NCI-H82 treated with DMSO at 0.1 percent for 48 hours (cell line): ENCODE measurements around the gene ZNF594.
"Not testable (repeated sequence)": the region's sequence is repeated elsewhere in the genome, so short reads cannot be mapped to it uniquely, and the experiment has no call there.

Experiments
- DNase-seq: peaks from one replicate; lab custom pipeline; 2025; ENCODE audit not compliant: unreplicated experiment; lab: John Stamatoyannopoulos, UW

The ZNF594 gene

GRCh38 chr17:5191541-5192417, at the start of gene ZNF594:
Gene ZNF594 (minus strand): TSS chr17:5191868. CDS start chr17:5184256, 7,612 bp downstream.
- DNase-seq: peak; percentile 92

GRCh38 chr17:5239769-5240168, 48.1 kb upstream of the ZNF594 start:
- DNase-seq: not testable (repeated sequence)

- DNase-seq: no peak
These were observed 46.7 kb upstream of the ZNF594 start for GRCh38 chr17:5238333-5238732.

GRCh38 chr17:5237541-5238016, 45.9 kb upstream of the ZNF594 start:
- peak; percentile 42 for DNase-seq

- no peak for DNase-seq
These were observed 45.4 kb upstream of the ZNF594 start for GRCh38 chr17:5236938-5237540.

GRCh38 chr17:5234645-5235576, 43.2 kb upstream of the ZNF594 start, which contains the start of gene SCIMP:
Gene SCIMP (minus strand): TSS chr17:5234860. CDS start chr17:5234755, 105 bp downstream.
- no peak for DNase-seq

GRCh38 chr17:5233492-5233891, 41.8 kb upstream of the ZNF594 start:
- not testable (repeated sequence) for DNase-seq

GRCh38 chr17:5226940-5227878, 35.5 kb upstream of the ZNF594 start:
- no peak for DNase-seq

GRCh38 chr17:5225668-5226457, 34.2 kb upstream of the ZNF594 start:
- DNase-seq: no peak

- not testable (repeated sequence) for DNase-seq
These were observed 30.2 kb upstream of the ZNF594 start for GRCh38 chr17:5221912-5222311.

GRCh38 chr17:5220074-5220473, 28.4 kb upstream of the ZNF594 start:
- DNase-seq: no peak

GRCh38 chr17:5219536-5219935, 27.9 kb upstream of the ZNF594 start:
- no peak for DNase-seq

GRCh38 chr17:5217562-5217961, 25.9 kb upstream of the ZNF594 start:
- DNase-seq: not testable (repeated sequence)

- DNase-seq: no peak
These were observed 19.8 kb upstream of the ZNF594 start for GRCh38 chr17:5211458-5211857.

- DNase-seq: no peak
These were observed 19.1 kb upstream of the ZNF594 start for GRCh38 chr17:5210614-5211252.

- no peak for DNase-seq
These were observed 18.4 kb upstream of the ZNF594 start for GRCh38 chr17:5210091-5210490.

- no peak for DNase-seq
These were observed 17.7 kb upstream of the ZNF594 start for GRCh38 chr17:5209396-5209795.

GRCh38 chr17:5203908-5204294, 12.2 kb upstream of the ZNF594 start:
- no peak for DNase-seq
